IPS DF 6.9 (cell line): ENCODE results near the gene NOPCHAP1.
"Not testable (repeated sequence)": the region's sequence is repeated elsewhere in the genome, so short reads cannot be mapped to it uniquely, and the experiment has no call there.

ENCODE experiments used
- DNase-seq: peaks from one replicate; pipeline ENCODE4 v3.0.0-alpha.2; 2013; ENCODE audit warnings: low read depth, low spot score
- H3K27ac ChIP-seq: one replicate; pipeline ENCODE4 v1.5.1; 2013; ENCODE audit warnings: low read length, control low read depth
- H3K27me3 ChIP-seq: 2 replicates; pipeline ENCODE4 v1.6.1; 2013; ENCODE audit warnings: mild to moderate bottlenecking, low read length; ENCODE audit not compliant: control insufficient read depth, insufficient read depth
- H3K36me3 ChIP-seq: 2 replicates; pipeline ENCODE4 v1.6.1; 2013; ENCODE audit warnings: low read length; ENCODE audit not compliant: control insufficient read depth, insufficient read depth
- H3K4me1 ChIP-seq: 2 replicates; pipeline ENCODE4 v1.6.1; 2013; ENCODE audit warnings: low read length; ENCODE audit not compliant: control insufficient read depth, insufficient read depth
- H3K4me3 ChIP-seq: 2 replicates; pipeline ENCODE4 v1.5.1; 2013; ENCODE audit warnings: mild to moderate bottlenecking, low read length
- H3K9me3 ChIP-seq: 2 replicates; pipeline ENCODE4 v1.6.1; 2013; ENCODE audit warnings: low read length, inconsistent platforms; ENCODE audit not compliant: control insufficient read depth, insufficient read depth
- WGBS: extraction: QIAGEN DNeasy Blood & Tissue Kit; methylation state at CpG from one replicate; pipeline ENCODE4 v1.1.7; 2013; ENCODE audit warnings: mixed read lengths, missing lambda C conversion rate; ENCODE audit not compliant: insufficient read length, insufficient coverage; 5-methylcytosine and 5-hydroxymethylcytosine counted together

NOPCHAP1 gene, protein sequence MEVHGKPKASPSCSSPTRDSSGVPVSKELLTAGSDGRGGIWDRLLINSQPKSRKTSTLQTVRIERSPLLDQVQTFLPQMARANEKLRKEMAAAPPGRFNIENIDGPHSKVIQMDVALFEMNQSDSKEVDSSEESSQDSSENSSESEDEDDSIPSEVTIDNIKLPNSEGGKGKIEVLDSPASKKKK

DNA sequence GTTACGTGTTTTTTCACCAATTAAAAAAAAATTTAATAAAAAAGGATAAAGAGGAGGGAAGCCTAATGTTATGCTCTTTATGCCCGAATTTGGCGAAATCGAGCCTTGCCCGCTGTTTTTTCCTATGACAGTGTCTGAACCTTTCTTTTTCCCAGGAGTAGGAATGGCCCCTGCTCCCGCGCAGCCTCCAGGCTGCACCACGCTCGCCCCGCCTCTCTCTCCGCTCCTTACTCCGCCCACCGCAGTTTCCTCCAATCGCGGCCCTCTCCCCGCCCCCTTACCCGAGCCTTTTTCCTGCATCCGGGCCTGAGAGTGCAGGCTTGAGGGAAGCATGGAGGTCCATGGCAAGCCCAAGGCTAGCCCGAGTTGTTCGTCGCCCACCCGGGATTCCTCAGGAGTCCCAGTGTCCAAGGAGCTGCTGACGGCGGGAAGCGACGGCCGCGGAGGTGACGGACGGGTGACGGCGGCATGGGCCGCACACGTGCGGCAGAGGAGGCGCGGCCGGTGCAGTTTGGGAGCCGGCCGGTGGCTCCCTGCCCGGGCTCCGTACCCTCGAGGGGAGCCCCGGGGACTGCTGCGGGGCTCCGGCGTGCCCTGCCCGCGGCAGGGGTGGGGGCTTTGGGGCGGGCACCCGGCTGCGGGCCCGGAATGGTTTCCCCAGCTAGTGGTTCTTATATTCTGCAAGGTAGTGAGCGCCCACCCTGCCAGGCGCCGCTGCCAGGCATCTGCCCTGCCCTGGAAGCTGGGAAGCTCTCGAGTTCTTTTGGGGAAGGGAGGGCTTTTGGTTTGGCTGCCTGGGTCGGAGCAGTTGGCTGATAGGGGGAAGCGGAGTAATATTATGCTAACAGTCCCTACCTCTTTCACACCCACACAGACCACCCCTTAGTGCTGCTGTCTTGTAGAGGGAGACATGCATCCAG is at the start of gene NOPCHAP1:
Gene NOPCHAP1 (plus strand): TSS at position 295 of the 920 bp plus-strand sequence. CDS start 37 bp downstream, at position 332.
- no peaks in the 10 kb centered on the region for H3K27me3 ChIP-seq
- peak within 1 kb of the TSS; percentile 97 for H3K4me3 ChIP-seq
- H3K27ac ChIP-seq = no peak within 1 kb of the TSS
- no peaks in the 10 kb centered on the region for H3K9me3 ChIP-seq
- H3K4me1 ChIP-seq = no peaks in the 10 kb centered on the region; the same call in 1 of the 2 replicates
- WGBS = no CpG with 5 or more reads among the region's 59 CpGs
- no peaks in the 10 kb centered on the region; the same call in 1 of the 2 replicates for H3K36me3 ChIP-seq
- peak; percentile 76 for DNase-seq

DNA sequence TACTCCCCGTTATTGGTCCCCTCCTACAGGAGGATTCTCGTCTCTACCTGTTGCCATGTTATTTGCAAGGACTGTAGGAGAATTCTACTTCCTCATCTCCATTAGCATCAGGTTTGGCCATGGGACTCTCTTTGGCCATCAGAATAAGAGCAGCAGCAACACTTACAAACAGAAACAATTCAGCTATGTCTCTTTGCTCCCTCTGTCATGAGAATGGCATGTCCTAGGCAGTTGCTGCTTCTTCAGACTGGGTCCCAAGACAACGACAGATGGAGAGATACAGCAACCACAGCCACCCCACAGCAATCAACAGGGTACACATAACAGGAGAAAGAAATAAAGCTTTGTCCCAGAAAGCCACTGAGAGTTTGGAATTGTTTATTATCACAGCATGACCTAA is 47.7 kb upstream of the NOPCHAP1 start:
- WGBS = no CpG with 5 or more reads among the region's 3 CpGs
- no peak overlapping the region for H3K4me3 ChIP-seq
- no peak for DNase-seq
- H3K27ac ChIP-seq = no peak overlapping the region
- no peaks in the 10 kb centered on the region for H3K9me3 ChIP-seq
- H3K4me1 ChIP-seq = no peaks in the 10 kb centered on the region
- H3K36me3 ChIP-seq = no peaks in the 10 kb centered on the region
- no peaks in the 10 kb centered on the region for H3K27me3 ChIP-seq

DNA sequence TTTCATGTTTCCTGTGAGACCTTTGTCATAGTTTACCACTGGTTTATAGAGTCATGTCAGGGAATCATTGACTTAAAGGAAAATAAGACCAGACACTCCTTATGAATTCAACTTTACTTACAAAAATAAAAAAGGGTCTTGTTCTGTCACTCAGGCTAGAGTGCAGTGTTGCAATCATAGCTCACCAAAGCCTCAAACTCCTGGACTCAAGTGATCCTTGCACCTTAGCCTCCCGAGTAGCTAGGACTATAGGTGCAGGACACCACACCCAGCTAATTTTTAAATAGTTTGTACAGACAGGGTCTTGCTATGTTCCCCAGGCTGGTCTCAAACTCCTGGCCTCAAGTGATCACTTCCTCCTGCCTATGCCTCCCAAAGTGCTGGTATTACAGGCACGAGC is 47.0 kb upstream of the NOPCHAP1 start:
- WGBS = no CpG with 5 or more reads among the region's 2 CpGs
- H3K4me3 ChIP-seq = no peak overlapping the region
- DNase-seq = no peak
- no peak overlapping the region for H3K27ac ChIP-seq
- no peaks in the 10 kb centered on the region for H3K9me3 ChIP-seq
- no peaks in the 10 kb centered on the region for H3K4me1 ChIP-seq
- H3K27me3 ChIP-seq = no peaks in the 10 kb centered on the region
- no peaks in the 10 kb centered on the region for H3K36me3 ChIP-seq

DNA sequence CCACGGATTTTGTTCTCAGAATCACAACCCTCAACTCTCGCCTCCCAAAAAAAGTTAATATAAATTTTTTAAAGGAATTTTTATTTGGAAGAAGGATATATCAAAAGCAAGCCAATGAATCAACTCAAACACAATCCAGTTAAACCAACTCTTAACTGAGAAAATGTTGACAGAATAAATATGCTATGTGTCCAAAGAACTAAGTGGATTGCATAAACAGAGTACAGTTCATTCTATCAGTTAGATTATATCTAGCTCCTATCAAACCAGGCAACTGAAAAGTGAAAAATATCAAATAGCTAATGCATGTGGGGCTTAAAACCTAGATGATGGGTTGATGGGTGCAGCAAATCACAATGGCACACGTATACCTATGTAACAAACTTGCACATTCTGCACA is 44.7 kb upstream of the NOPCHAP1 start:
- no peaks in the 10 kb centered on the region for H3K4me1 ChIP-seq
- 100% methylated on average over 2 of the region's 3 CpGs for WGBS

DNA sequence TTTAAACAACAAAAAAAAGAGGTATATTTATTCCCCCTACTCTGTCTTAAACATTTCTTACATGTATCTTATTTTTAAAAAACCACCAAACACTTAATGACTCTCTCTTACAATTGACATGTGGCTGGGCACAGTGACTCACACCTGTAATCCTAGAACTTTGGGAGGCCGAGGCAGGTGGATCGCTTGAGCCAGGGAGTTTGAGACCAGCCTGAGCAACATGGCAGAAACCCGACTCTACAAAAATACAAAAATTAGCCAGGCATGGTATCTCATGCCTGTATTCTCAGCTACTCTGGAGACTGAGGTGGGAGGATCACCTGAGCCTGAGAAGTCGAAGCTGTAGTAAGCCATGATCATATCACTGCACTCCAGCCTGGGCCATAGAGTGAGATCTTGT is 44.0 kb upstream of the NOPCHAP1 start:
- Histone ChIP-seq H3K4me1 (no peaks in the 10 kb centered on the region), H3K4me3 (no peak overlapping the region), H3K9me3 (no peaks in the 10 kb centered on the region), H3K27me3 (no peaks in the 10 kb centered on the region), H3K36me3 (no peaks in the 10 kb centered on the region), H3K27ac (no peak overlapping the region)
- no CpG with 5 or more reads among the region's 4 CpGs for WGBS
- DNase-seq = no peak

More for the DNA sequence above, 44.7 kb upstream of the NOPCHAP1 start:
- H3K27ac ChIP-seq = no peak overlapping the region
- H3K36me3 ChIP-seq = no peaks in the 10 kb centered on the region
- no peak for DNase-seq
- no peaks in the 10 kb centered on the region for H3K9me3 ChIP-seq
- no peaks in the 10 kb centered on the region for H3K27me3 ChIP-seq
- H3K4me3 ChIP-seq = no peak overlapping the region

DNA sequence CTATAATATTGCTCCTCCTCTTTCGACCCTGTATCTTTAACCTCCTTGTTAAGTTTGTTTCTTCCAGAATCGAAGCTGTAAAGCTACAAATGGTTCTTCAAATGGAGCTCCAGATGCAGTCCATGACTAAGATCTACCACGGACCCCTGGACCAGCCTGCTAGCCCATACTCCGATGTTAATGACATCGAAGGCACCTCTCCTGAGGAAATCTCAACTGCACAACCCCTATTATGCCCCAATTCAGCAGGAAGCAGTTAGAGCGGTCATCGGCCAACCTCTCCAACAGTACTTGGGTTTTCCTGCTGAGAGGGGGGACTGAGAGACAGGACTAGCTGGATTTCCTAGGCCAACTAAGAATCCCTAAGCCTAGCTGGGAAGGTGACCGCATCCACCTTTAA is 42.7 kb upstream of the NOPCHAP1 start:
- not testable (repeated sequence) for H3K4me3 ChIP-seq, H3K9me3 ChIP-seq, H3K36me3 ChIP-seq, H3K27me3 ChIP-seq, H3K27ac ChIP-seq, DNase-seq, H3K4me1 ChIP-seq
- WGBS = no CpG with 5 or more reads among the region's 8 CpGs

DNA sequence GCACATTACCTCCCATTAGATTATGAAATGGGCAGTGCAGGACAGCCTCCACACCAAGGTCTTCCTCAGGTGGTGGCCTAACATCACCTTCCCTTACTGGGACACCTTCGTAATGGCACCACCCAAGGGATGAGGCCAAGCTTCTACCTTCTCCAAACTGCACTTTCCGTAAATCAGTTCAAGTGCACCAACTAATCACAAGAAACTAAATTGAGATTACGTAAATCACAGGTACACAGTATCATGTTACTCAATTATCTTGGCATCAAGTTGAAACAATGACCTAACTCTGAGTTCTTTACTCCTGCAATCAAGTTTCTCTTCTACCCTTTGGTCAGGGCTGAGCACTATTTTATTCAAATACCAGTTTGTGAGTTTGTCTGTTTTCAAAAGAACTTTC is 41.9 kb upstream of the NOPCHAP1 start:
- Histone ChIP-seq H3K4me1 (no peaks in the 10 kb centered on the region), H3K4me3 (no peak overlapping the region), H3K36me3 (no peaks in the 10 kb centered on the region), H3K27me3 (no peaks in the 10 kb centered on the region), H3K27ac (no peak overlapping the region), H3K9me3 (no peaks in the 10 kb centered on the region)
- WGBS = no CpG with 5 or more reads among the region's 3 CpGs
- DNase-seq = no peak

DNA sequence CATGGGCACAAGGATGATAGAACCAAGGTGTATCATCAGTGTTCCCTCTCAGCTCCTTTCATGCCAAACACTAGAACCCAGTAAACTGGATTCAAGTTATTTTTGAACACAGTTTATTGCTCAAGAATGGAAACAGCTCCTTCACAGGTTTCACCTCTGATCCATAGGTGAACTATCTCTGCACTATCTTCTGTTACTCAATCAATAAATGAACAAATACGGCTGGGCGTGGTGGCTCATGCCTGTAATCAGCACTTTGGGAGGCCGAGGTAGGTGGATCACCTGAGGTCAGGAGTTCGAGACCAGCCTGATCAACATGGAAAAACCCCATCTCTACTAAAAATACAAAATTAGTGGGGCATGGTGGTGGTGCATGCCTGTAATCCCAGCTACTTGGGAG is 37.4 kb upstream of the NOPCHAP1 start:
- not testable (repeated sequence) for H3K9me3 ChIP-seq, DNase-seq, H3K36me3 ChIP-seq, H3K27ac ChIP-seq, H3K27me3 ChIP-seq, H3K4me3 ChIP-seq, H3K4me1 ChIP-seq
- no CpG with 5 or more reads among the region's 4 CpGs for WGBS

DNA sequence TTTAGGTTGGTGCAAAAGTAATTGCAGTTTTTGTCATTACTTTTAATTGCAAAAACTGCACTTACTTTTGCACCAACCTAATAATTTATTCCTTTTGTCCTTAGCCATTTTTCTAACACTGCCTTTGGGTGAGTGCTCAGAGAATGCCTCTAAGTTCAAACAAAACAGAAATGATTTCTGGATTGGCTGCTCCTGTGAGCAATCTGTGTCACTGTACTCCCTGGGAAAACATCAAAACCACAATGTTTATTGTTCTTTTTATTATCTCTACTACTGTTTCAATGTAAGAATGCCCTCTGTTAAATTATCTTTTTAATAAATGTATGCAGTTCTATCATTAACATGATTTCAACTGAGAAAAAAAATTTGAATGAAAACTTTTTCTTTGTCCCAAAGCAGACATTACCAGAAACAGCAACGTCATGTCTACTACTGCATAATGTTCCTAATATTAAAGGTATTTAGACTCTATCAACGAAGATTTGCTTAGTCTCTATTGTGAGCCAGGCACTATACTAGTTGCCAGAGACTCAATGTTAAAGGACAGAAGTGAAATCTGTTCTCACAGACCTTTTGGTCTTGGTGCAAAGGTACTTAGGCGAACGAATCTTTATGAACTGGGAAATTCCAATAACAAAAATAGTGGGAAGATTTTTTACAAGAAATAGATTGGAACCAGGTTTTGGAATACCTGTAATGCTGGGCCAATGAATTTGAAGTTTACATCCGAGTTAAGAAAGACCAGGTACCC is 34.2 kb upstream of the NOPCHAP1 start:
- Histone ChIP-seq H3K9me3 (no peaks in the 10 kb centered on the region), H3K27me3 (peaks cover 2% of the 10 kb centered on the region; the same call in 1 of the 2 replicates), H3K36me3 (no peaks in the 10 kb centered on the region), H3K27ac (no peak overlapping the region), H3K4me1 (no peaks in the 10 kb centered on the region), H3K4me3 (no peak overlapping the region)
- DNase-seq = no peak
- no CpG with 5 or more reads among the region's 5 CpGs for WGBS

DNA sequence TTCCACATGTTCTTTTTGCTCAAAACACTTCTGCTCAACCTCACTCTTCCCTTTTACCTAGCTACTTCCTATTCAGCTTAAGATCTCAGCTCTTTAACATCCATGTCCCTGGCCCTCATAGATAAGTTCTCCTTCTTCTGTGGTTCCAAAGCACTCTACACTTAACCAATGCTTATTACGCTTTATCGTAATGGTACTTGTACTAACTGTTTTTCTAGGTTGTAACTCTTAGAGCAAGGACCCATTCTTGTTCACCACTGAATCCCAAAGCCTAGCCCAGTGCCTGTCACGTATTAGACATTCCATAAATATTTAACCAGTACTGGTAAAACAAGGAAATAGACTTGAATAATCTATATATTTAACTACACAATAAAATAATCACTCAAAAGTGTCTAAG is 33.3 kb upstream of the NOPCHAP1 start:
- Histone ChIP-seq H3K9me3 (no peaks in the 10 kb centered on the region), H3K4me3 (no peak overlapping the region), H3K27ac (no peak overlapping the region), H3K4me1 (no peaks in the 10 kb centered on the region), H3K27me3 (peaks cover 2% of the 10 kb centered on the region; the same call in 1 of the 2 replicates), H3K36me3 (no peaks in the 10 kb centered on the region)
- no peak for DNase-seq
- WGBS = no CpG with 5 or more reads among the region's 3 CpGs
